Measurements from ENCODE around the gene SLC26A2. TPM values are rescaled to one million over a fixed set of nuclear protein-coding genes. Genes with fewer than 3 reads are reported as not detected.

The SLC26A2 gene
- total RNA-seq, 1 donor from 2014 or later, result 4.7 TPM

GRCh38 chr5:149993471-149993870, 32.9 kb downstream of the SLC26A2 start:
- no peak for TF ChIP-seq CTCF (IDR thresholded peaks at IDR 0.05; ENCODE audit: partially characterized antibody, unreplicated experiment)
- H3K9me3 Mint-ChIP-seq (ENCODE audit: unreplicated experiment), result no peaks in the 10 kb centered on the region
- H3K4me3 Mint-ChIP-seq (ENCODE audit: unreplicated experiment), result no peak overlapping the region
- H3K4me1 Mint-ChIP-seq (ENCODE audit: low read depth, unreplicated experiment), result no peaks in the 10 kb centered on the region
- H3K36me3 Mint-ChIP-seq (ENCODE audit: unreplicated experiment), result no peaks in the 10 kb centered on the region
- peaks cover 3% of the 10 kb centered on the region for H3K27me3 Mint-ChIP-seq (ENCODE audit: unreplicated experiment)
- no peak overlapping the region for H3K27ac Mint-ChIP-seq (ENCODE audit: unreplicated experiment)
- no peak for DNase-seq

- no peak for TF ChIP-seq CTCF (IDR thresholded peaks at IDR 0.05; ENCODE audit: partially characterized antibody, unreplicated experiment)
- Mint-ChIP-seq H3K27me3 (ENCODE audit: unreplicated experiment) (peaks cover 10% of the 10 kb centered on the region), H3K9me3 (ENCODE audit: unreplicated experiment) (peaks cover 9% of the 10 kb centered on the region), H3K27ac (ENCODE audit: unreplicated experiment) (no peak overlapping the region), H3K4me3 (ENCODE audit: unreplicated experiment) (no peak overlapping the region), H3K36me3 (ENCODE audit: unreplicated experiment) (no peaks in the 10 kb centered on the region), H3K4me1 (ENCODE audit: low read depth, unreplicated experiment) (peaks cover 7% of the 10 kb centered on the region)
- DNase-seq, result no peak
These were observed 35.0 kb downstream of the SLC26A2 start for GRCh38 chr5:149995385-149996204.

- H3K27ac Mint-ChIP-seq (ENCODE audit: unreplicated experiment), result no peak overlapping the region
- no peak for DNase-seq
- H3K27me3 Mint-ChIP-seq (ENCODE audit: unreplicated experiment), result peaks cover 13% of the 10 kb centered on the region
- H3K36me3 Mint-ChIP-seq (ENCODE audit: unreplicated experiment), result no peaks in the 10 kb centered on the region
- TF ChIP-seq CTCF (IDR thresholded peaks at IDR 0.05; ENCODE audit: partially characterized antibody, unreplicated experiment), result no peak
- H3K4me1 Mint-ChIP-seq (ENCODE audit: low read depth, unreplicated experiment), result peaks cover 7% of the 10 kb centered on the region
- H3K9me3 Mint-ChIP-seq (ENCODE audit: unreplicated experiment), result peaks cover 11% of the 10 kb centered on the region
- H3K4me3 Mint-ChIP-seq (ENCODE audit: unreplicated experiment), result no peak overlapping the region
These were observed 35.8 kb downstream of the SLC26A2 start for GRCh38 chr5:149996205-149996890.

GRCh38 chr5:149998281-149998680, 37.7 kb downstream of the SLC26A2 start:
- no peak for TF ChIP-seq CTCF (IDR thresholded peaks at IDR 0.05; ENCODE audit: partially characterized antibody, unreplicated experiment)
- Mint-ChIP-seq H3K4me3 (ENCODE audit: unreplicated experiment) (no peak overlapping the region), H3K4me1 (ENCODE audit: low read depth, unreplicated experiment) (peaks cover 10% of the 10 kb centered on the region), H3K27ac (ENCODE audit: unreplicated experiment) (no peak overlapping the region), H3K9me3 (ENCODE audit: unreplicated experiment) (peaks cover 11% of the 10 kb centered on the region), H3K36me3 (ENCODE audit: unreplicated experiment) (no peaks in the 10 kb centered on the region), H3K27me3 (ENCODE audit: unreplicated experiment) (peaks cover 13% of the 10 kb centered on the region)
- no peak for DNase-seq

- no peak for DNase-seq
- TF ChIP-seq CTCF (IDR thresholded peaks at IDR 0.05; ENCODE audit: partially characterized antibody, unreplicated experiment), result no peak
- H3K27ac Mint-ChIP-seq (ENCODE audit: unreplicated experiment), result peak overlapping the region; percentile 89
- peak overlapping the region; percentile 93 for H3K4me3 Mint-ChIP-seq (ENCODE audit: unreplicated experiment)
- H3K4me1 Mint-ChIP-seq (ENCODE audit: low read depth, unreplicated experiment), result peaks cover 10% of the 10 kb centered on the region
- peaks cover 11% of the 10 kb centered on the region for H3K9me3 Mint-ChIP-seq (ENCODE audit: unreplicated experiment)
- no peaks in the 10 kb centered on the region for H3K36me3 Mint-ChIP-seq (ENCODE audit: unreplicated experiment)
- peaks cover 13% of the 10 kb centered on the region for H3K27me3 Mint-ChIP-seq (ENCODE audit: unreplicated experiment)
These were observed 38.8 kb downstream of the SLC26A2 start for GRCh38 chr5:149999359-149999758.

Data from glutamatergic neuron (in vitro differentiated cells).